Kidney capillary endothelial cell (primary cell): ENCODE measurements around the gene TEX54.
A peak's percentile ranks its signal among the peaks of the same experiment; 100 is the strongest.
"Not testable (repeated sequence)": the region's sequence is repeated elsewhere in the genome, so short reads cannot be mapped to it uniquely, and the experiment has no call there.

Source experiments
- DNase-seq: peaks from one replicate; pipeline ENCODE4 v3.0.0-alpha.2; 2018; ENCODE audit warnings: low spot score

The TEX54 gene

GRCh38 chr11:62832336-62833234, at the start of gene TEX54:
Gene TEX54 (minus strand): TSS chr11:62832841.
- no peak for DNase-seq

- DNase-seq: no peak
Observed at GRCh38 chr11:62882431-62882749, 49.7 kb upstream of the TEX54 start.

GRCh38 chr11:62881579-62882430, 49.2 kb upstream of the TEX54 start:
- peak; percentile 95 for DNase-seq

- DNase-seq: peak; percentile 77
Observed at GRCh38 chr11:62880803-62881578, 48.4 kb upstream of the TEX54 start, which contains the start of gene SLC3A2. Gene SLC3A2 (plus strand): TSS chr11:62880896. CDS start chr11:62881024, 128 bp downstream.

GRCh38 chr11:62880231-62880802, 47.7 kb upstream of the TEX54 start:
- peak; percentile 57 for DNase-seq

- no peak for DNase-seq
Observed at GRCh38 chr11:62879235-62879978, 46.8 kb upstream of the TEX54 start.

GRCh38 chr11:62876712-62877111, 44.1 kb upstream of the TEX54 start:
- DNase-seq: no peak

- no peak for DNase-seq
Observed at GRCh38 chr11:62875698-62876478, 43.2 kb upstream of the TEX54 start.

GRCh38 chr11:62874851-62875250, 42.2 kb upstream of the TEX54 start:
- DNase-seq: no peak

GRCh38 chr11:62865635-62866034, 33.0 kb upstream of the TEX54 start:
- DNase-seq: no peak

GRCh38 chr11:62863687-62864335, 31.2 kb upstream of the TEX54 start:
- DNase-seq: no peak

GRCh38 chr11:62861564-62862192, 29.0 kb upstream of the TEX54 start:
- not testable (repeated sequence) for DNase-seq

- DNase-seq: no peak
Observed at GRCh38 chr11:62860835-62861563, 28.4 kb upstream of the TEX54 start.

- not testable (repeated sequence) for DNase-seq
Observed at GRCh38 chr11:62859281-62859703, 26.7 kb upstream of the TEX54 start.

GRCh38 chr11:62858201-62858600, 25.6 kb upstream of the TEX54 start:
- DNase-seq: no peak

GRCh38 chr11:62857541-62857982, 24.9 kb upstream of the TEX54 start:
- DNase-seq: no peak

GRCh38 chr11:62856333-62856895, 23.8 kb upstream of the TEX54 start:
- DNase-seq: no peak
